Measurements from ENCODE around the gene OTOS.

DNA sequence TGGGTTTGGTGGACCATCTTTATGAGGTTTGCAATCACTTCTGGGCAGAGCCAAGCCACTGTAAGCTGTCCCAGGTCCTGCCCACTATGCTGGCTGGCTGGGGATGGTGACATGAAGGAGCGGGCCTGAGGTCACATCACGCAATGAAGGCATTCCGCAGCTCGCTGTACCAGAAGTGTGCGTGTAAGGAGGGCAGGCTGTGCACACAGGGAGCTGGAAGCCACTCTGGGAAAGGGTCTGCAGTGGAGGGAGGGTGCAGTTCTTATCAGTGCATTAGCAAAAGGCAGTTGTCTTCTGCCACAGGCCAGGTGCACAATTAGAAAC is 16.7 kb upstream of the OTOS start:
- TF ChIP-seq BRCA1 (CRISPR knock-in tag; IDR thresholded peaks at IDR 0.05), result no peak
- no peak for TF ChIP-seq CTCF (CRISPR knock-in tag; IDR thresholded peaks at IDR 0.05)
- TF ChIP-seq FOXJ3 (CRISPR knock-in tag; IDR thresholded peaks at IDR 0.05; ENCODE audit: borderline replicate concordance), result no peak
- TF ChIP-seq MXD4 (CRISPR knock-in tag; IDR thresholded peaks at IDR 0.05), result no peak
- no peak for TF ChIP-seq MEIS2 (CRISPR knock-in tag; IDR thresholded peaks at IDR 0.05)
- no peak for TF ChIP-seq TARDBP (CRISPR knock-in tag; IDR thresholded peaks at IDR 0.05)
- TF ChIP-seq ISL2 (CRISPR knock-in tag; IDR thresholded peaks at IDR 0.05), result no peak
- TF ChIP-seq ZNF24 (IDR thresholded peaks at IDR 0.05), result no peak
- no peak for TF ChIP-seq POLR2AphosphoS5 (IDR thresholded peaks at IDR 0.05; ENCODE audit: low read depth, low read length)
